Suprapubic skin (tissue), 4 donors: Measurements from ENCODE around the gene INPP5A. TPM values are rescaled to one million over a fixed set of nuclear protein-coding genes. Genes with fewer than 3 reads are reported as not detected.

Experiments used
- DNase-seq, 2 donors: peaks; one replicate each; pipeline ENCODE4 v3.0.0-alpha.2; 2019; ENCODE audit warnings: low spot score in 2 of 2
- H3K27ac ChIP-seq: fragments of 200-600 bp; sonication (generic); one replicate; pipeline ENCODE4 v1.5.1; 2019
- H3K27me3 ChIP-seq: fragments of 200-600 bp; sonication (generic); one replicate; pipeline ENCODE4 v1.5.1; 2019
- H3K36me3 ChIP-seq: fragments of 200-600 bp; sonication (generic); one replicate; pipeline ENCODE4 v1.5.1; 2019
- H3K4me1 ChIP-seq: fragments of 200-600 bp; sonication (generic); one replicate; pipeline ENCODE4 v1.5.1; 2019
- H3K4me3 ChIP-seq: fragments of 200-600 bp; sonication (generic); one replicate; pipeline ENCODE4 v1.5.1; 2019; ENCODE audit warnings: mild to moderate bottlenecking
- H3K9me3 ChIP-seq: fragments of 200-600 bp; sonication (generic); one replicate; pipeline ENCODE4 v1.5.1; 2019
- CTCF ChIP-seq, 2 donors: fragments of 200-600 bp in 1 of 2; fragments of 450-650 bp in 1 of 2; sonication (generic) in 1 of 2; IDR thresholded peaks; one replicate each; pipeline ENCODE4 v1.5.1; 2016 to 2019; ENCODE audit warnings: antibody characterized with exemption in 2 of 2, mild to moderate bottlenecking in 1 of 2, moderate library complexity in 1 of 2
- EP300 ChIP-seq: sonication (generic); formaldehyde crosslinking; IDR thresholded peaks from one replicate; pipeline ENCODE4 v1.6.1; 2017; ENCODE audit warnings: antibody characterized with exemption
- POLR2A ChIP-seq, 2 donors: fragments of 450-650 bp; IDR thresholded peaks; one replicate each; pipeline ENCODE4 v1.6.1; 2017; ENCODE audit warnings: antibody characterized with exemption in 2 of 2, mild to moderate bottlenecking in 2 of 2, moderate library complexity in 2 of 2
- POLR2AphosphoS5 ChIP-seq, 3 donors: sonication (generic); formaldehyde crosslinking; IDR thresholded peaks; one replicate each; pipeline ENCODE4 v1.6.1; 2017; ENCODE audit warnings: antibody characterized with exemption in 3 of 3
- WGBS: methylation state at CpG from one replicate; pipeline ENCODE4 v1.1.5; 2018; 5-methylcytosine and 5-hydroxymethylcytosine counted together
- total RNA-seq, 4 donors: library from RNA; depleted of rRNA; stranded (reverse); fragments of >200 nt; gene quantifications; one replicate each; pipeline ENCODE4 v1.1.0, GENCODE V29; 2016

INPP5A gene
- total RNA-seq, 4 donors from 2014 or later, result 28.1 to 39.1 (median 32.3) TPM

DNA sequence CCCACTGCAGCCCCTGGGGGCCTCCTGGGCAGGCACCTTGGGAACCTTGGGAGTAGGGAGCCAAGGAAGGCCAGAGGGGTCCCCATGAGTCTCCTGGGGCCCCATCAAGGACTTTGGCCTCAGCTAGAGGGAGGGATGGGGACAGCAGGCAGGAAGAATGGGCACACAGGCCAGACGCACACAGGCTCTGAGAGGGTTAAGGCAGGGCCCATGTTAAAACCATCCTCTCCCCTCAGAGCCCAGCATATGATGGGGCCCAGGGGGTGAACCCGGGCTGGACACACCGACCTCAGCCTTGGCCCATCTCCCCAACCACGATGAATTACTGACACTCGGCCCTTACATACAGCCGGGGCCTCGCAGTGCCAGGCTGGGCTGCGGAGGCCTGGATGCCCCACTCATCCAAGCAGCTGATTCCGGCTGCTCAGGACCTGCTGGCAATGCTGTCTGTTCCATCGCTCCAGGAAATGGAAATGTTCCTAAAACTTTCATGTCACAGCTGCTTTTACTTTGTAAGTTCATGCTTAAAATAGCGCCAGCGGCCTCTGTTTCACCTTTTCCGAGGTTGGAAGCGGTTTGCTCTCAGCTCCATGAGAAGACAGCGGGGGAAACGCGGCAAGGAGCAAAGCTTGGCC, 17.3 kb upstream of the INPP5A start:
- Histone ChIP-seq H3K4me1 (peaks cover 49% of the 10 kb centered on the region), H3K27me3 (peaks cover 3% of the 10 kb centered on the region), H3K9me3 (no peaks in the 10 kb centered on the region), H3K36me3 (no peaks in the 10 kb centered on the region), H3K4me3 (no peak overlapping the region), H3K27ac (no peak overlapping the region)
- WGBS, result 38% methylated on average over 17 of the region's 17 CpGs
- TF ChIP-seq CTCF (IDR thresholded peaks at IDR 0.05) (no peak), EP300 (no peak), POLR2AphosphoS5 (IDR thresholded peaks at IDR 0.05) (no peak), POLR2A (IDR thresholded peaks at IDR 0.05) (no peak)
- DNase-seq, result peak; percentile 57 to 76

GRCh38 chr10:132521041-132521465, 16.5 kb upstream of the INPP5A start:
- no CpG with 5 or more reads among the region's 14 CpGs for WGBS
- no peak overlapping the region for H3K27ac ChIP-seq
- no peak overlapping the region for H3K4me3 ChIP-seq
- H3K9me3 ChIP-seq, result no peaks in the 10 kb centered on the region
- H3K27me3 ChIP-seq, result peaks cover 3% of the 10 kb centered on the region
- peak; percentile 59 to 77 for DNase-seq
- no peaks in the 10 kb centered on the region for H3K36me3 ChIP-seq
- H3K4me1 ChIP-seq, result peaks cover 44% of the 10 kb centered on the region
- TF ChIP-seq POLR2A (IDR thresholded peaks at IDR 0.05), result no peak
- TF ChIP-seq EP300, result no peak
- TF ChIP-seq CTCF (IDR thresholded peaks at IDR 0.05), result no peak
- TF ChIP-seq POLR2AphosphoS5 (IDR thresholded peaks at IDR 0.05), result no peak

GRCh38 chr10:132521466-132522102, 16.0 kb upstream of the INPP5A start:
- Histone ChIP-seq H3K4me1 (peaks cover 39% of the 10 kb centered on the region), H3K36me3 (no peaks in the 10 kb centered on the region), H3K27ac (no peak overlapping the region), H3K4me3 (no peak overlapping the region), H3K27me3 (peaks cover 5% of the 10 kb centered on the region), H3K9me3 (no peaks in the 10 kb centered on the region)
- TF ChIP-seq POLR2AphosphoS5 (IDR thresholded peaks at IDR 0.05) (no peak), EP300 (no peak), CTCF (IDR thresholded peaks at IDR 0.05) (no peak), POLR2A (IDR thresholded peaks at IDR 0.05) (no peak)
- WGBS, result 97% methylated on average over 12 of the region's 19 CpGs
- peak; percentile 53 to 70 for DNase-seq

GRCh38 chr10:132522521-132523411, 14.8 kb upstream of the INPP5A start:
- no peak for TF ChIP-seq POLR2A (IDR thresholded peaks at IDR 0.05)
- no peak for TF ChIP-seq CTCF (IDR thresholded peaks at IDR 0.05)
- no peak for TF ChIP-seq POLR2AphosphoS5 (IDR thresholded peaks at IDR 0.05)
- no peak for TF ChIP-seq EP300
- WGBS, result 94% methylated on average over 8 of the region's 14 CpGs
- Histone ChIP-seq H3K27ac (no peak overlapping the region), H3K36me3 (no peaks in the 10 kb centered on the region), H3K9me3 (no peaks in the 10 kb centered on the region), H3K27me3 (peaks cover 13% of the 10 kb centered on the region), H3K4me1 (peaks cover 31% of the 10 kb centered on the region), H3K4me3 (no peak overlapping the region)
- peak; percentile 45 to 72 for DNase-seq
